Endothelial cell of umbilical vein (primary cell): Measurements from ENCODE around the gene CDK19.

Source experiments
- EZH2 ChIP-seq: IDR thresholded peaks from 2 replicates; pipeline ENCODE4 v1.6.1; 2012; ENCODE audit warnings: borderline replicate concordance, low read depth, mild to moderate bottlenecking, moderate library complexity, low read length, inconsistent platforms; ENCODE audit not compliant: severe bottlenecking
- FOS ChIP-seq: IDR thresholded peaks from 2 replicates; pipeline ENCODE4 v1.6.1; 2011; ENCODE audit warnings: mild to moderate bottlenecking, low read length, moderate library complexity, borderline replicate concordance; ENCODE audit not compliant: insufficient read depth
- GATA2 ChIP-seq: IDR thresholded peaks from 2 replicates; pipeline ENCODE4 v1.7.0; 2011; ENCODE audit warnings: low read depth, mild to moderate bottlenecking, moderate library complexity, mixed read lengths, low read length; ENCODE audit not compliant: insufficient read length, insufficient read depth
- MYC ChIP-seq: IDR thresholded peaks from one replicate; pipeline ENCODE4 v1.6.1; 2011; ENCODE audit warnings: mild to moderate bottlenecking, low read depth, low read length
- POLR2A ChIP-seq: IDR thresholded peaks from 2 replicates; pipeline ENCODE4 v1.6.1; 2012; ENCODE audit warnings: low read depth, mild to moderate bottlenecking, control low read depth, low read length
- POLR2AphosphoS5 ChIP-seq: IDR thresholded peaks from 2 replicates; pipeline ENCODE4 v1.6.1; 2012; ENCODE audit warnings: low read depth, mild to moderate bottlenecking, control low read depth, low read length, moderate library complexity; ENCODE audit not compliant: insufficient read depth
- TF ChIP-seq, protein P1 (sequence below), 2 donors: IDR thresholded peaks; 1 replicate in 1 of 2; 2 replicates in 1 of 2; pipeline ENCODE4 v1.5.1; 2011; ENCODE audit warnings: low read length in 2 of 2, mild to moderate bottlenecking in 2 of 2, moderate library complexity in 2 of 2, control low read depth in 1 of 2, inconsistent platforms in 1 of 2, low read depth in 1 of 2; ENCODE audit not compliant: insufficient read depth in 1 of 2; ENCODE audit errors: extremely low read depth in 1 of 2
- TF ChIP-seq, protein P2 (sequence below): IDR thresholded peaks from 2 replicates; pipeline ENCODE4 v1.6.1; 2011; ENCODE audit not compliant: insufficient read depth, insufficient read length

GRCh38 chr6:110769923-110770322 is 45.3 kb downstream of the CDK19 start:
- TF ChIP-seq, protein P1, sequence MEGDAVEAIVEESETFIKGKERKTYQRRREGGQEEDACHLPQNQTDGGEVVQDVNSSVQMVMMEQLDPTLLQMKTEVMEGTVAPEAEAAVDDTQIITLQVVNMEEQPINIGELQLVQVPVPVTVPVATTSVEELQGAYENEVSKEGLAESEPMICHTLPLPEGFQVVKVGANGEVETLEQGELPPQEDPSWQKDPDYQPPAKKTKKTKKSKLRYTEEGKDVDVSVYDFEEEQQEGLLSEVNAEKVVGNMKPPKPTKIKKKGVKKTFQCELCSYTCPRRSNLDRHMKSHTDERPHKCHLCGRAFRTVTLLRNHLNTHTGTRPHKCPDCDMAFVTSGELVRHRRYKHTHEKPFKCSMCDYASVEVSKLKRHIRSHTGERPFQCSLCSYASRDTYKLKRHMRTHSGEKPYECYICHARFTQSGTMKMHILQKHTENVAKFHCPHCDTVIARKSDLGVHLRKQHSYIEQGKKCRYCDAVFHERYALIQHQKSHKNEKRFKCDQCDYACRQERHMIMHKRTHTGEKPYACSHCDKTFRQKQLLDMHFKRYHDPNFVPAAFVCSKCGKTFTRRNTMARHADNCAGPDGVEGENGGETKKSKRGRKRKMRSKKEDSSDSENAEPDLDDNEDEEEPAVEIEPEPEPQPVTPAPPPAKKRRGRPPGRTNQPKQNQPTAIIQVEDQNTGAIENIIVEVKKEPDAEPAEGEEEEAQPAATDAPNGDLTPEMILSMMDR (IDR thresholded peaks at IDR 0.05; ENCODE audit: extremely low read depth in 1 of 2, insufficient read depth in 1 of 2, low read depth in 1 of 2, low read length in 2 of 2), result no peak
- no peak for TF ChIP-seq EZH2
- TF ChIP-seq POLR2AphosphoS5, result no peak
- no peak for TF ChIP-seq POLR2A
- no peak for TF ChIP-seq MYC
- TF ChIP-seq, protein P2, sequence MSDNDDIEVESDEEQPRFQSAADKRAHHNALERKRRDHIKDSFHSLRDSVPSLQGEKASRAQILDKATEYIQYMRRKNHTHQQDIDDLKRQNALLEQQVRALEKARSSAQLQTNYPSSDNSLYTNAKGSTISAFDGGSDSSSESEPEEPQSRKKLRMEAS, result no peak
- no peak for TF ChIP-seq GATA2
- no peak for TF ChIP-seq FOS
